PC-3 (cell line): ENCODE measurements around the gene THOC6. TPM values are rescaled to one million over a fixed set of nuclear protein-coding genes. Genes with fewer than 3 reads are reported as not detected.

Experiments
- ATAC-seq: fragments of 200-7000 bp; cut with Tn5 transposase; 2 replicates; pipeline ENCODE4 v1.9.1; 2020; ENCODE audit warnings: mild to moderate bottlenecking, moderate library complexity
- BruUV-seq: library from RNA; stranded (reverse); fragments of 400-500 nt; replicated peaks from 2 replicates; lab custom pipeline; 2021; lab: Mats Ljungman, UMichigan
- CTCF ChIA-PET: fragments of 300-600 bp; sonication (Branson Sonifier 250); formaldehyde crosslinking; loops from one replicate; lab custom pipeline; 2022; ENCODE audit warnings: antibody characterized with exemption; lab: Charles Lee
- POLR2A ChIA-PET: fragments of 300-600 bp; sonication (Branson Sonifier 250); formaldehyde crosslinking; loops from one replicate; lab custom pipeline; 2022; ENCODE audit warnings: antibody characterized with exemption; ENCODE audit not compliant: unreplicated experiment; lab: Charles Lee
- DNase-seq: peaks from one replicate; pipeline ENCODE4 v3.0.0-alpha.2; 2015
- H2AFZ ChIP-seq: fragments of 300-600 bp; sonication (generic); 2 replicates; pipeline ENCODE4 v1.6.0; 2016; ENCODE audit warnings: antibody characterized with exemption, low read length
- H3F3A ChIP-seq: fragments of 300-600 bp; sonication (generic); one replicate; pipeline ENCODE4 v1.6.0; 2017; ENCODE audit warnings: antibody characterized with exemption, low read length, control low read depth, mild to moderate bottlenecking; ENCODE audit not compliant: unreplicated experiment
- H3K27ac ChIP-seq: fragments of 300-600 bp; sonication (generic); 2 replicates; pipeline ENCODE4 v1.5.1; 2016; ENCODE audit warnings: mild to moderate bottlenecking, low read length
- H3K27me3 ChIP-seq: fragments of 300-600 bp; sonication (generic); 2 replicates; pipeline ENCODE4 v1.6.1; 2016; ENCODE audit warnings: low read length, mixed read lengths
- H3K36me3 ChIP-seq: fragments of 300-600 bp; sonication (generic); 2 replicates; pipeline ENCODE4 v1.6.1; 2016; ENCODE audit warnings: low read depth, mixed run types, low read length, mixed read lengths
- H3K4me1 ChIP-seq: fragments of 300-600 bp; sonication (generic); 2 replicates; pipeline ENCODE4 v1.5.1; 2016; ENCODE audit warnings: low read length; ENCODE audit not compliant: insufficient read depth
- H3K4me2 ChIP-seq: fragments of 300-600 bp; sonication (generic); 2 replicates; pipeline ENCODE4 v1.6.0; 2016; ENCODE audit warnings: low read length
- H3K4me3 ChIP-seq: fragments of 300-600 bp; sonication (generic); 2 replicates; pipeline ENCODE4 v1.5.1; 2016; ENCODE audit warnings: mild to moderate bottlenecking, low read length, mixed read lengths
- H3K79me2 ChIP-seq: fragments of 300-600 bp; sonication (generic); 2 replicates; pipeline ENCODE4 v1.6.1; 2017; ENCODE audit warnings: low read length, mixed read lengths
- H3K9ac ChIP-seq: fragments of 300-600 bp; sonication (generic); 2 replicates; pipeline ENCODE4 v1.6.0; 2016; ENCODE audit warnings: mild to moderate bottlenecking, low read length
- H3K9me2 ChIP-seq: fragments of 300-600 bp; sonication (generic); replicated peaks from 2 replicates; pipeline ENCODE4 v1.6.1; 2016; ENCODE audit warnings: mixed run types, low read length, mixed read lengths
- H3K9me3 ChIP-seq: fragments of 300-600 bp; sonication (generic); 2 replicates; pipeline ENCODE4 v1.6.1; 2016; ENCODE audit warnings: low read length, mixed read lengths
- H4K20me1 ChIP-seq: fragments of 300-600 bp; sonication (generic); 2 replicates; pipeline ENCODE4 v1.6.1; 2016; ENCODE audit warnings: low read length, mixed read lengths
- CTCF ChIP-seq: fragments of 300-600 bp; sonication (generic); conservative IDR thresholded peaks from 2 replicates; pipeline ENCODE4 v1.5.1; 2017; ENCODE audit warnings: antibody characterized with exemption, low read depth, mild to moderate bottlenecking, low read length
- EZH2 ChIP-seq: fragments of 300-600 bp; sonication (generic); IDR thresholded peaks from one replicate; pipeline ENCODE4 v1.6.1; 2017; ENCODE audit warnings: antibody characterized with exemption, mild to moderate bottlenecking, low read length; ENCODE audit not compliant: unreplicated experiment
- EZH2phosphoT487 ChIP-seq: fragments of 300-600 bp; sonication (generic); IDR thresholded peaks from 2 replicates; pipeline ENCODE4 v1.6.1; 2018; ENCODE audit warnings: mild to moderate bottlenecking, antibody characterized with exemption, low read length, borderline replicate concordance
- intact Hi-C: fragments of 100-400 bp; cut with micrococcal nuclease; formaldehyde crosslinking; loops from 2 replicates; pipeline ENCODE4 v1.9.0; 2023
- total RNA-seq: library from RNA; depleted of rRNA; stranded (reverse); fragments of >200 nt; gene quantifications from 2 replicates; pipeline ENCODE4 v1.2.3, GENCODE V29; 2014

THOC6 gene
- total RNA-seq, 1 experiment from 2014 or later, result 40.3 TPM

GRCh38 chr16:2999929-3000328 is 23.9 kb upstream of the THOC6 start:
- Histone ChIP-seq H3K9me3 (no peaks in the 10 kb centered on the region), H3K27me3 (no peaks in the 10 kb centered on the region), H3K27ac (no peak overlapping the region), H3K9me2 (no peaks in the 10 kb centered on the region), H2AFZ (no peak overlapping the region), H3K9ac (no peak overlapping the region), H3K4me2 (no peak overlapping the region), H3F3A (no peaks in the 10 kb centered on the region), H3K4me3 (no peak overlapping the region), H4K20me1 (no peaks in the 10 kb centered on the region), H3K36me3 (no peaks in the 10 kb centered on the region), H3K4me1 (no peaks in the 10 kb centered on the region), H3K79me2 (0 out of 2 replicates have a peak, but pooled peaks cover 2% of the 10 kb centered on the region)
- TF ChIP-seq CTCF (no peak), EZH2phosphoT487 (no peak), EZH2 (no peak)
- intact Hi-C loops, result no loop called here
- no peak for DNase-seq
- ChIA-PET POLR2A (no interaction called here), CTCF (no interaction called here)
- no TSS peak for BruUV-seq
- ATAC-seq, result no peak

- H3K4me1 ChIP-seq, result no peaks in the 10 kb centered on the region
- H3K9me2 ChIP-seq, result no peaks in the 10 kb centered on the region
- H3K9me3 ChIP-seq, result no peaks in the 10 kb centered on the region
- no peak overlapping the region for H3K9ac ChIP-seq
- H3K27me3 ChIP-seq, result no peaks in the 10 kb centered on the region
- no peaks in the 10 kb centered on the region for H3K36me3 ChIP-seq
- no peak overlapping the region for H3K4me2 ChIP-seq
- ChIA-PET CTCF (no interaction called here), POLR2A (no interaction called here)
- no peak overlapping the region for H3K4me3 ChIP-seq
- H3F3A ChIP-seq, result no peaks in the 10 kb centered on the region
- BruUV-seq, result no TSS peak
- intact Hi-C loops, result no loop called here
- no peak for ATAC-seq
- no peak overlapping the region for H2AFZ ChIP-seq
- TF ChIP-seq CTCF, result no peak
- TF ChIP-seq EZH2phosphoT487, result no peak
- TF ChIP-seq EZH2, result no peak
- H3K27ac ChIP-seq, result no peak overlapping the region
- 0 out of 2 replicates have a peak, but pooled peaks cover 3% of the 10 kb centered on the region for H3K79me2 ChIP-seq
- no peaks in the 10 kb centered on the region for H4K20me1 ChIP-seq
- DNase-seq, result no peak
Observed at GRCh38 chr16:3000540-3000939, 23.3 kb upstream of the THOC6 start.

GRCh38 chr16:3001316-3001715 is 22.5 kb upstream of the THOC6 start:
- Histone ChIP-seq H3K9ac (no peak overlapping the region), H3K9me3 (no peaks in the 10 kb centered on the region), H3K4me3 (no peak overlapping the region), H3K4me2 (no peak overlapping the region), H3K27me3 (no peaks in the 10 kb centered on the region), H2AFZ (no peak overlapping the region), H4K20me1 (no peaks in the 10 kb centered on the region), H3K9me2 (no peaks in the 10 kb centered on the region), H3F3A (no peaks in the 10 kb centered on the region), H3K4me1 (no peaks in the 10 kb centered on the region), H3K36me3 (no peaks in the 10 kb centered on the region), H3K79me2 (0 out of 2 replicates have a peak, but pooled peaks cover 3% of the 10 kb centered on the region), H3K27ac (no peak overlapping the region)
- no TSS peak for BruUV-seq
- intact Hi-C loops, result no loop called here
- DNase-seq (no peak), ATAC-seq (no peak)
- POLR2A ChIA-PET, result no interaction called here
- TF ChIP-seq EZH2 (no peak), EZH2phosphoT487 (no peak), CTCF (no peak)
- CTCF ChIA-PET, result no interaction called here
